Measurements from ENCODE around the gene CEP104. TPM values are rescaled to one million over a fixed set of nuclear protein-coding genes. Genes with fewer than 3 reads are reported as not detected.

Gene CEP104
- total and polyA plus RNA-seq, 9 of the 15 experiments (the other 6 are each of a cell fraction or from before 2014, with no cell fraction given): 11.2 to 63.4 (median 42.6) TPM

DNA sequence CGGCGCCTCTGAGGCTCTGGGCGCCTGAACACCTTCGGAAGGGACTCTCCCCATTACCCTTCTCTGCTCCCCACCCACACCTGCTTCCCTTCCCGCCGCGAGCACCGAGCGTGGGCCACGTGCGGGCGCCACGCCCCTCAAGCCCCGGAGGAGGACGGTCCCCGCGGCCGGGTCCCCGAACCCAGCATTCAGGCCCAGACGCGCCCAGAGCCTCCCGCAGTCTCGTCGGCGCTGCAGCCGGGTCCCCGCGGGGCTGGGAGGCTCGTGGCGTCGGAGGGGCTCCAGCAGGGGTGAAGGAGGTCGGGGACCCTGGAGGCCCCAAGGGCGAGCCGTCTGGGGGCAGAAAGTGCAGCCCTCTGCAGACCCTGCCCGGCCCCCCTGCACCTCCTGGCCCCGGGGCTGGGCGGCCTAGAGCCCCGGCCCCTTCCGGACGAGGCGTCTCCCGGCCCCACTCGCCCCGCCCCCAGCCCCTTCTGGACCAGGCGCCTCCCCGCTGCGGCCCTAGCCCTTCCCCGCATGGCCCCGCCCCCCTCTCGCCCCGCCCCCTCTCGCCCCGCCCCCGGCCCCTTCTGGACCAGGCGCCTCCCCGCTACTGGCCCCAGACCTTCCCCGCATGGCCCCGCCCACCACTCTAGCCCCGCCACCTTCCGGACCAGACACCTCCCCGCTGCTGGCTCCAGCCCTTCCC lies 84.8 kb downstream of the CEP104 start (continued):
- TF ChIP-seq HDAC1 (IDR thresholded peaks at IDR 0.05) (peak in 1 of 2 experiments; percentile 92; a peak in 2 of 4 replicates), SMARCA5 (IDR thresholded peaks at IDR 0.05) (no peak), ADNP (tag; IDR thresholded peaks at IDR 0.05) (no peak), SMAD4 (CRISPR knock-in tag; conservative IDR thresholded peaks at IDR 0.05) (peak; percentile 60; the same call in 1 of the 2 replicates), SAFB (IDR thresholded peaks at IDR 0.05; ENCODE audit: borderline replicate concordance, low read depth, low read length) (0 out of 2 replicates have a peak, but pooled peaks have one; percentile 41), U2AF2 (optimal IDR thresholded peaks at IDR 0.05; ENCODE audit: low read depth, low read length) (no peak), LCOR (CRISPR knock-in tag; IDR thresholded peaks at IDR 0.05) (no peak; the same call in 1 of the 2 replicates), PCBP1 (IDR thresholded peaks at IDR 0.05; ENCODE audit: low read depth, low read length, poor library complexity, severe bottlenecking) (peak; percentile 53), ESRRA (IDR thresholded peaks at IDR 0.05; ENCODE audit: borderline replicate concordance, low read depth) (no peak), YBX1 (IDR thresholded peaks at IDR 0.05) (no peak), MTA2 (IDR thresholded peaks at IDR 0.05; ENCODE audit: low read depth) (no peak), DIDO1 (tag; IDR thresholded peaks at IDR 0.05; ENCODE audit: low read depth) (no peak), SUPT5H (IDR thresholded peaks at IDR 0.05) (peak; percentile 75), SP2 (IDR thresholded peaks at IDR 0.05; ENCODE audit: extremely low read depth, low read depth, low read length, poor library complexity, severe bottlenecking) (no peak), GTF2E2 (tag; IDR thresholded peaks at IDR 0.05) (no peak), MYNN (IDR thresholded peaks at IDR 0.05) (no peak), MYNN (CRISPR knock-in tag; IDR thresholded peaks at IDR 0.05) (no peak), CBX5 (IDR thresholded peaks at IDR 0.05; ENCODE audit: borderline replicate concordance, low read depth) (no peak), SNIP1 (IDR thresholded peaks at IDR 0.05; ENCODE audit: low read depth) (no peak), SPI1 (IDR thresholded peaks at IDR 0.05; ENCODE audit: borderline replicate concordance, low read depth, low read length) (no peak)
- TF ChIP-seq, protein P1, sequence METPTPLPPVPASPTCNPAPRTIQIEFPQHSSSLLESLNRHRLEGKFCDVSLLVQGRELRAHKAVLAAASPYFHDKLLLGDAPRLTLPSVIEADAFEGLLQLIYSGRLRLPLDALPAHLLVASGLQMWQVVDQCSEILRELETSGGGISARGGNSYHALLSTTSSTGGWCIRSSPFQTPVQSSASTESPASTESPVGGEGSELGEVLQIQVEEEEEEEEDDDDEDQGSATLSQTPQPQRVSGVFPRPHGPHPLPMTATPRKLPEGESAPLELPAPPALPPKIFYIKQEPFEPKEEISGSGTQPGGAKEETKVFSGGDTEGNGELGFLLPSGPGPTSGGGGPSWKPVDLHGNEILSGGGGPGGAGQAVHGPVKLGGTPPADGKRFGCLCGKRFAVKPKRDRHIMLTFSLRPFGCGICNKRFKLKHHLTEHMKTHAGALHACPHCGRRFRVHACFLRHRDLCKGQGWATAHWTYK (CRISPR knock-in tag; IDR thresholded peaks at IDR 0.05): 0 out of 2 replicates have a peak, but pooled peaks have one; percentile 26
- TF ChIP-seq, protein P2, sequence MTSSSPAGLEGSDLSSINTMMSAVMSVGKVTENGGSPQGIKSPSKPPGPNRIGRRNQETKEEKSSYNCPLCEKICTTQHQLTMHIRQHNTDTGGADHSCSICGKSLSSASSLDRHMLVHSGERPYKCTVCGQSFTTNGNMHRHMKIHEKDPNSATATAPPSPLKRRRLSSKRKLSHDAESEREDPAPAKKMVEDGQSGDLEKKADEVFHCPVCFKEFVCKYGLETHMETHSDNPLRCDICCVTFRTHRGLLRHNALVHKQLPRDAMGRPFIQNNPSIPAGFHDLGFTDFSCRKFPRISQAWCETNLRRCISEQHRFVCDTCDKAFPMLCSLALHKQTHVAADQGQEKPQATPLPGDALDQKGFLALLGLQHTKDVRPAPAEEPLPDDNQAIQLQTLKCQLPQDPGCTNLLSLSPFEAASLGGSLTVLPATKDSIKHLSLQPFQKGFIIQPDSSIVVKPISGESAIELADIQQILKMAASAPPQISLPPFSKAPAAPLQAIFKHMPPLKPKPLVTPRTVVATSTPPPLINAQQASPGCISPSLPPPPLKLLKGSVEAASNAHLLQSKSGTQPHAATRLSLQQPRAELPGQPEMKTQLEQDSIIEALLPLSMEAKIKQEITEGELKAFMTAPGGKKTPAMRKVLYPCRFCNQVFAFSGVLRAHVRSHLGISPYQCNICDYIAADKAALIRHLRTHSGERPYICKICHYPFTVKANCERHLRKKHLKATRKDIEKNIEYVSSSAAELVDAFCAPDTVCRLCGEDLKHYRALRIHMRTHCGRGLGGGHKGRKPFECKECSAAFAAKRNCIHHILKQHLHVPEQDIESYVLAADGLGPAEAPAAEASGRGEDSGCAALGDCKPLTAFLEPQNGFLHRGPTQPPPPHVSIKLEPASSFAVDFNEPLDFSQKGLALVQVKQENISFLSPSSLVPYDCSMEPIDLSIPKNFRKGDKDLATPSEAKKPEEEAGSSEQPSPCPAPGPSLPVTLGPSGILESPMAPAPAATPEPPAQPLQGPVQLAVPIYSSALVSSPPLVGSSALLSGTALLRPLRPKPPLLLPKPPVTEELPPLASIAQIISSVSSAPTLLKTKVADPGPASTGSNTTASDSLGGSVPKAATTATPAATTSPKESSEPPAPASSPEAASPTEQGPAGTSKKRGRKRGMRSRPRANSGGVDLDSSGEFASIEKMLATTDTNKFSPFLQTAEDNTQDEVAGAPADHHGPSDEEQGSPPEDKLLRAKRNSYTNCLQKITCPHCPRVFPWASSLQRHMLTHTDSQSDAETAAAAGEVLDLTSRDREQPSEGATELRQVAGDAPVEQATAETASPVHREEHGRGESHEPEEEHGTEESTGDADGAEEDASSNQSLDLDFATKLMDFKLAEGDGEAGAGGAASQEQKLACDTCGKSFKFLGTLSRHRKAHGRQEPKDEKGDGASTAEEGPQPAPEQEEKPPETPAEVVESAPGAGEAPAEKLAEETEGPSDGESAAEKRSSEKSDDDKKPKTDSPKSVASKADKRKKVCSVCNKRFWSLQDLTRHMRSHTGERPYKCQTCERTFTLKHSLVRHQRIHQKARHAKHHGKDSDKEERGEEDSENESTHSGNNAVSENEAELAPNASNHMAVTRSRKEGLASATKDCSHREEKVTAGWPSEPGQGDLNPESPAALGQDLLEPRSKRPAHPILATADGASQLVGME (CRISPR knock-in tag; IDR thresholded peaks at IDR 0.05): no peak
- TF ChIP-seq, protein P3, sequence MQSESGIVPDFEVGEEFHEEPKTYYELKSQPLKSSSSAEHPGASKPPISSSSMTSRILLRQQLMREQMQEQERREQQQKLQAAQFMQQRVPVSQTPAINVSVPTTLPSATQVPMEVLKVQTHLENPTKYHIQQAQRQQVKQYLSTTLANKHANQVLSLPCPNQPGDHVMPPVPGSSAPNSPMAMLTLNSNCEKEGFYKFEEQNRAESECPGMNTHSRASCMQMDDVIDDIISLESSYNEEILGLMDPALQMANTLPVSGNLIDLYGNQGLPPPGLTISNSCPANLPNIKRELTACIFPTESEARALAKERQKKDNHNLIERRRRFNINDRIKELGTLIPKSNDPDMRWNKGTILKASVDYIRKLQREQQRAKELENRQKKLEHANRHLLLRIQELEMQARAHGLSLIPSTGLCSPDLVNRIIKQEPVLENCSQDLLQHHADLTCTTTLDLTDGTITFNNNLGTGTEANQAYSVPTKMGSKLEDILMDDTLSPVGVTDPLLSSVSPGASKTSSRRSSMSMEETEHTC (IDR thresholded peaks at IDR 0.05): no peak
